HUES6 (cell line): ENCODE data around the gene PARK7.
"Not testable (repeated sequence)": the region's sequence is repeated elsewhere in the genome, so short reads cannot be mapped to it uniquely, and the experiment has no call there.

Source experiments
- H3K27ac ChIP-seq: 2 replicates; pipeline ENCODE4 v1.7.0; 2013; ENCODE audit warnings: low read depth, mild to moderate bottlenecking, low read length, inconsistent platforms
- H3K27me3 ChIP-seq: 2 replicates; pipeline ENCODE4 v1.6.1; 2013; ENCODE audit warnings: low read length; ENCODE audit not compliant: control insufficient read depth, insufficient read depth
- H3K36me3 ChIP-seq: 2 replicates; pipeline ENCODE4 v1.6.1; 2013; ENCODE audit warnings: low read length; ENCODE audit not compliant: control insufficient read depth, insufficient read depth
- H3K4me1 ChIP-seq: 2 replicates; pipeline ENCODE4 v1.6.1; 2013; ENCODE audit warnings: low read length; ENCODE audit not compliant: control insufficient read depth, insufficient read depth
- H3K4me3 ChIP-seq: 2 replicates; pipeline ENCODE4 v1.5.1; 2013; ENCODE audit warnings: low read depth, low read length
- H3K9ac ChIP-seq: one replicate; pipeline ENCODE4 v1.6.1; 2013; ENCODE audit warnings: mild to moderate bottlenecking, low read length
- H3K9me3 ChIP-seq: 2 replicates; pipeline ENCODE4 v1.6.1; 2013; ENCODE audit warnings: low read depth, low read length; ENCODE audit not compliant: control insufficient read depth, insufficient read depth

PARK7 gene

GRCh38 chr1:7961216-7962013 is at the start of gene PARK7:
TSS of gene PARK7 (plus strand) at chr1:7961711. CDS start at chr1:7962786, 1,075 bp downstream.
- Histone ChIP-seq H3K9me3 (no peaks in the 10 kb centered on the region), H3K36me3 (peaks cover 36% of the 10 kb centered on the region), H3K27ac (peak within 1 kb of the TSS; percentile 74), H3K4me1 (0 out of 2 replicates have a peak, but pooled peaks cover 4% of the 10 kb centered on the region), H3K27me3 (no peaks in the 10 kb centered on the region), H3K9ac (peak within 1 kb of the TSS; percentile 91), H3K4me3 (peak within 1 kb of the TSS; percentile 84)

GRCh38 chr1:7912145-7912544 is 49.4 kb upstream of the PARK7 start:
- Histone ChIP-seq H3K27me3 (no peaks in the 10 kb centered on the region), H3K4me1 (peaks cover 17% of the 10 kb centered on the region), H3K9me3 (no peaks in the 10 kb centered on the region), H3K27ac (no peak overlapping the region), H3K9ac (no peak overlapping the region), H3K4me3 (no peak overlapping the region), H3K36me3 (no peaks in the 10 kb centered on the region)

- no peak overlapping the region for H3K27ac ChIP-seq
- peak overlapping the region; percentile 21 for H3K9ac ChIP-seq
- no peaks in the 10 kb centered on the region for H3K36me3 ChIP-seq
- no peaks in the 10 kb centered on the region for H3K9me3 ChIP-seq
- no peaks in the 10 kb centered on the region for H3K27me3 ChIP-seq
- H3K4me3 ChIP-seq: peak overlapping the region; percentile 55
- peaks cover 17% of the 10 kb centered on the region for H3K4me1 ChIP-seq
Observed at GRCh38 chr1:7912743-7913557, 48.6 kb upstream of the PARK7 start.

GRCh38 chr1:7915826-7916500 is 45.5 kb upstream of the PARK7 start:
- Histone ChIP-seq H3K4me1 (peaks cover 17% of the 10 kb centered on the region), H3K27ac (no peak overlapping the region), H3K9ac (no peak overlapping the region), H3K36me3 (no peaks in the 10 kb centered on the region), H3K27me3 (no peaks in the 10 kb centered on the region), H3K9me3 (no peaks in the 10 kb centered on the region), H3K4me3 (no peak overlapping the region)

GRCh38 chr1:7916501-7916830 is 45.0 kb upstream of the PARK7 start:
- Histone ChIP-seq H3K9ac (no peak overlapping the region), H3K4me3 (no peak overlapping the region), H3K9me3 (no peaks in the 10 kb centered on the region), H3K27me3 (no peaks in the 10 kb centered on the region), H3K36me3 (no peaks in the 10 kb centered on the region), H3K4me1 (peaks cover 17% of the 10 kb centered on the region), H3K27ac (no peak overlapping the region)

GRCh38 chr1:7917971-7918370 is 43.5 kb upstream of the PARK7 start:
- H3K4me3 ChIP-seq, H3K36me3 ChIP-seq, H3K4me1 ChIP-seq, H3K9me3 ChIP-seq, H3K9ac ChIP-seq, H3K27me3 ChIP-seq, H3K27ac ChIP-seq: not testable (repeated sequence)

GRCh38 chr1:7919880-7920279 is 41.6 kb upstream of the PARK7 start:
- no peaks in the 10 kb centered on the region for H3K4me1 ChIP-seq
- H3K36me3 ChIP-seq: no peaks in the 10 kb centered on the region
- H3K9ac ChIP-seq: no peak overlapping the region
- no peaks in the 10 kb centered on the region for H3K27me3 ChIP-seq
- no peak overlapping the region for H3K27ac ChIP-seq
- no peak overlapping the region for H3K4me3 ChIP-seq
- no peaks in the 10 kb centered on the region for H3K9me3 ChIP-seq

- Histone ChIP-seq H3K4me3 (no peak overlapping the region), H3K9ac (no peak overlapping the region), H3K27me3 (no peaks in the 10 kb centered on the region), H3K36me3 (no peaks in the 10 kb centered on the region), H3K4me1 (no peaks in the 10 kb centered on the region), H3K9me3 (no peaks in the 10 kb centered on the region), H3K27ac (no peak overlapping the region)
Observed at GRCh38 chr1:7921796-7922195, 39.7 kb upstream of the PARK7 start.

- H3K27ac ChIP-seq: no peak overlapping the region
Observed at GRCh38 chr1:7922301-7922700, 39.2 kb upstream of the PARK7 start.

GRCh38 chr1:7927061-7927460 is 34.5 kb upstream of the PARK7 start:
- H3K4me3 ChIP-seq, H3K36me3 ChIP-seq, H3K4me1 ChIP-seq, H3K9me3 ChIP-seq, H3K9ac ChIP-seq, H3K27me3 ChIP-seq, H3K27ac ChIP-seq: not testable (repeated sequence)

More at GRCh38 chr1:7922301-7922700, 39.2 kb upstream of the PARK7 start:
- no peaks in the 10 kb centered on the region for H3K4me1 ChIP-seq
- no peaks in the 10 kb centered on the region for H3K27me3 ChIP-seq
- no peak overlapping the region for H3K9ac ChIP-seq
- no peak overlapping the region for H3K4me3 ChIP-seq
- no peaks in the 10 kb centered on the region for H3K36me3 ChIP-seq
- no peaks in the 10 kb centered on the region for H3K9me3 ChIP-seq

GRCh38 chr1:7928247-7928646 is 33.3 kb upstream of the PARK7 start:
- Histone ChIP-seq H3K9ac (no peak overlapping the region), H3K4me3 (no peak overlapping the region), H3K27me3 (no peaks in the 10 kb centered on the region), H3K9me3 (no peaks in the 10 kb centered on the region), H3K36me3 (no peaks in the 10 kb centered on the region), H3K27ac (no peak overlapping the region), H3K4me1 (no peaks in the 10 kb centered on the region)
